ACC112 (cell line): ENCODE data around the gene UNC5C.

Experiments used
- H2AFZ ChIP-seq: fragments of 200-600 bp; sonication (generic); one replicate; pipeline ENCODE4 v1.6.0; 2017; ENCODE audit warnings: antibody characterized with exemption, low read length; ENCODE audit not compliant: unreplicated experiment
- H3K27ac ChIP-seq: fragments of 200-600 bp; sonication (generic); 2 replicates; pipeline ENCODE4 v1.5.1; 2014; ENCODE audit warnings: low read depth, mild to moderate bottlenecking, antibody characterized with exemption, low read length, moderate library complexity
- H3K27me3 ChIP-seq: fragments of 200-600 bp; sonication (generic); 2 replicates; pipeline ENCODE4 v1.6.1; 2014; ENCODE audit warnings: mild to moderate bottlenecking, antibody characterized with exemption, low read length, moderate library complexity, mixed read lengths; ENCODE audit not compliant: insufficient read depth
- H3K36me3 ChIP-seq: fragments of 200-600 bp; sonication (generic); 2 replicates; pipeline ENCODE4 v1.6.1; 2016; ENCODE audit warnings: mild to moderate bottlenecking, antibody characterized with exemption, low read length, moderate library complexity, mixed read lengths; ENCODE audit not compliant: insufficient read depth
- H3K4me1 ChIP-seq: fragments of 200-600 bp; sonication (generic); one replicate; pipeline ENCODE4 v1.6.1; 2016; ENCODE audit warnings: low read length, mixed read lengths; ENCODE audit not compliant: insufficient read depth, unreplicated experiment, control insufficient read depth
- H3K4me3 ChIP-seq: fragments of 200-600 bp; sonication (generic); 2 replicates; pipeline ENCODE4 v1.5.1; 2014; ENCODE audit warnings: mild to moderate bottlenecking, low read depth, low read length
- H3K79me2 ChIP-seq: fragments of 200-600 bp; sonication (generic); one replicate; pipeline ENCODE4 v1.6.0; 2016; ENCODE audit warnings: low read length; ENCODE audit not compliant: control insufficient read depth, unreplicated experiment, insufficient read depth

The UNC5C gene

GRCh38 chr4:95224402-95224801 is 324.4 kb downstream of the UNC5C start:
- no peak overlapping the region for H3K4me3 ChIP-seq
- no peaks in the 10 kb centered on the region for H3K27me3 ChIP-seq
- no peaks in the 10 kb centered on the region for H3K4me1 ChIP-seq
- no peaks in the 10 kb centered on the region for H3K79me2 ChIP-seq
- H3K36me3 ChIP-seq, result no peaks in the 10 kb centered on the region
- H3K27ac ChIP-seq, result no peak overlapping the region
- H2AFZ ChIP-seq, result no peak overlapping the region

- Histone ChIP-seq H3K36me3 (no peaks in the 10 kb centered on the region), H3K27ac (no peak overlapping the region), H3K27me3 (no peaks in the 10 kb centered on the region), H3K79me2 (no peaks in the 10 kb centered on the region), H3K4me1 (no peaks in the 10 kb centered on the region), H3K4me3 (no peak overlapping the region), H2AFZ (no peak overlapping the region)
Measured at GRCh38 chr4:95220205-95221175, 328.3 kb downstream of the UNC5C start.

- Histone ChIP-seq H2AFZ (no peak overlapping the region), H3K79me2 (no peaks in the 10 kb centered on the region), H3K36me3 (no peaks in the 10 kb centered on the region), H3K4me1 (no peaks in the 10 kb centered on the region), H3K4me3 (no peak overlapping the region), H3K27me3 (no peaks in the 10 kb centered on the region), H3K27ac (no peak overlapping the region)
Measured at GRCh38 chr4:95219109-95219508, 329.7 kb downstream of the UNC5C start.

- Histone ChIP-seq H3K79me2 (no peaks in the 10 kb centered on the region), H3K4me3 (no peak overlapping the region), H3K36me3 (no peaks in the 10 kb centered on the region), H3K27me3 (peaks cover 7% of the 10 kb centered on the region; the same call in 1 of the 2 replicates), H3K27ac (no peak overlapping the region), H3K4me1 (no peaks in the 10 kb centered on the region), H2AFZ (no peak overlapping the region)
Measured at GRCh38 chr4:95217197-95217596, 331.6 kb downstream of the UNC5C start.

GRCh38 chr4:95216636-95217035 is 332.1 kb downstream of the UNC5C start:
- peaks cover 7% of the 10 kb centered on the region for H3K27me3 ChIP-seq
- no peak overlapping the region for H2AFZ ChIP-seq
- H3K27ac ChIP-seq, result no peak overlapping the region
- H3K4me3 ChIP-seq, result no peak overlapping the region
- no peaks in the 10 kb centered on the region for H3K4me1 ChIP-seq
- no peaks in the 10 kb centered on the region for H3K79me2 ChIP-seq
- H3K36me3 ChIP-seq, result no peaks in the 10 kb centered on the region

- Histone ChIP-seq H2AFZ (no peak overlapping the region), H3K27ac (no peak overlapping the region), H3K4me3 (no peak overlapping the region), H3K36me3 (no peaks in the 10 kb centered on the region), H3K79me2 (no peaks in the 10 kb centered on the region), H3K27me3 (peaks cover 8% of the 10 kb centered on the region), H3K4me1 (no peaks in the 10 kb centered on the region)
Measured at GRCh38 chr4:95215991-95216605, 332.7 kb downstream of the UNC5C start.

- H3K27me3 ChIP-seq, result peaks cover 18% of the 10 kb centered on the region
- no peaks in the 10 kb centered on the region for H3K4me1 ChIP-seq
- no peaks in the 10 kb centered on the region for H3K36me3 ChIP-seq
- no peak overlapping the region for H3K4me3 ChIP-seq
- H3K79me2 ChIP-seq, result no peaks in the 10 kb centered on the region
- no peak overlapping the region for H2AFZ ChIP-seq
- H3K27ac ChIP-seq, result no peak overlapping the region
Measured at GRCh38 chr4:95215043-95215442, 333.7 kb downstream of the UNC5C start.

- no peaks in the 10 kb centered on the region for H3K36me3 ChIP-seq
- H3K4me3 ChIP-seq, result no peak overlapping the region
- H3K27ac ChIP-seq, result no peak overlapping the region
- H3K79me2 ChIP-seq, result no peaks in the 10 kb centered on the region
- no peaks in the 10 kb centered on the region for H3K4me1 ChIP-seq
- no peak overlapping the region for H2AFZ ChIP-seq
- peaks cover 25% of the 10 kb centered on the region for H3K27me3 ChIP-seq
Measured at GRCh38 chr4:95214408-95214807, 334.4 kb downstream of the UNC5C start.

- H3K36me3 ChIP-seq, result no peaks in the 10 kb centered on the region
- H3K27me3 ChIP-seq, result peaks cover 35% of the 10 kb centered on the region
- no peak overlapping the region for H2AFZ ChIP-seq
- H3K4me1 ChIP-seq, result no peaks in the 10 kb centered on the region
- no peak overlapping the region for H3K27ac ChIP-seq
- no peak overlapping the region for H3K4me3 ChIP-seq
- no peaks in the 10 kb centered on the region for H3K79me2 ChIP-seq
Measured at GRCh38 chr4:95213366-95213765, 335.4 kb downstream of the UNC5C start.

GRCh38 chr4:95212692-95213091 is 336.1 kb downstream of the UNC5C start:
- no peaks in the 10 kb centered on the region for H3K4me1 ChIP-seq
- H3K27ac ChIP-seq, result no peak overlapping the region
- no peak overlapping the region for H3K4me3 ChIP-seq
- H2AFZ ChIP-seq, result no peak overlapping the region
- no peaks in the 10 kb centered on the region for H3K36me3 ChIP-seq
- no peaks in the 10 kb centered on the region for H3K79me2 ChIP-seq
- H3K27me3 ChIP-seq, result peaks cover 42% of the 10 kb centered on the region

- Histone ChIP-seq H3K36me3 (no peaks in the 10 kb centered on the region), H3K4me1 (no peaks in the 10 kb centered on the region), H3K27me3 (peaks cover 52% of the 10 kb centered on the region), H2AFZ (no peak overlapping the region), H3K27ac (no peak overlapping the region), H3K79me2 (no peaks in the 10 kb centered on the region), H3K4me3 (no peak overlapping the region)
Measured at GRCh38 chr4:95209927-95210326, 338.8 kb downstream of the UNC5C start.
